ENCODE data around the gene FAM50B.

DNA sequence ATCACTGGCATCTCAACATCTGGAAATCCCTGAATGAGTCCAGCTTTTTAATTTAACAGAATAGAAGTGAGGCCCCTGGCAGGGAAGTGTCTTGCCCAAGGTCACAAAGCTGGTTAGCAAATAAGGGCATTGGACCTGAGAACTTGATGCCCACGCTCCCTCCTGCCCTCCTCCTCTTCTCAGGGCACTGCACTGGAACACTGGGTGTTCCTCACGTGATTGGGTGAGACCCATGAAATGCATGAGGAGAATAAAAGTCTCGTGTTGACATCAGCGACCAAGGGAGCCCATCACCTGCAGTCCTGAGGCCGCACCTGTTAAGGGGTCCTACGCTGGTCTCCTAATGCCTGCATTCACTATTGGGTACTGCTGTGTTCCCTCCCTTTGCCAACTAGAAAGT is 7.4 kb downstream of the FAM50B start:
- no peak for TF ChIP-seq ZNF24 (tag by site-specific recombination; IDR thresholded peaks at IDR 0.05)
- no peak for TF ChIP-seq YY1 (tag by site-specific recombination; IDR thresholded peaks at IDR 0.05)
- TF ChIP-seq, protein P1, sequence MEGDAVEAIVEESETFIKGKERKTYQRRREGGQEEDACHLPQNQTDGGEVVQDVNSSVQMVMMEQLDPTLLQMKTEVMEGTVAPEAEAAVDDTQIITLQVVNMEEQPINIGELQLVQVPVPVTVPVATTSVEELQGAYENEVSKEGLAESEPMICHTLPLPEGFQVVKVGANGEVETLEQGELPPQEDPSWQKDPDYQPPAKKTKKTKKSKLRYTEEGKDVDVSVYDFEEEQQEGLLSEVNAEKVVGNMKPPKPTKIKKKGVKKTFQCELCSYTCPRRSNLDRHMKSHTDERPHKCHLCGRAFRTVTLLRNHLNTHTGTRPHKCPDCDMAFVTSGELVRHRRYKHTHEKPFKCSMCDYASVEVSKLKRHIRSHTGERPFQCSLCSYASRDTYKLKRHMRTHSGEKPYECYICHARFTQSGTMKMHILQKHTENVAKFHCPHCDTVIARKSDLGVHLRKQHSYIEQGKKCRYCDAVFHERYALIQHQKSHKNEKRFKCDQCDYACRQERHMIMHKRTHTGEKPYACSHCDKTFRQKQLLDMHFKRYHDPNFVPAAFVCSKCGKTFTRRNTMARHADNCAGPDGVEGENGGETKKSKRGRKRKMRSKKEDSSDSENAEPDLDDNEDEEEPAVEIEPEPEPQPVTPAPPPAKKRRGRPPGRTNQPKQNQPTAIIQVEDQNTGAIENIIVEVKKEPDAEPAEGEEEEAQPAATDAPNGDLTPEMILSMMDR (tag by site-specific recombination; IDR thresholded peaks at IDR 0.05), result no peak
- TF ChIP-seq, protein P2, sequence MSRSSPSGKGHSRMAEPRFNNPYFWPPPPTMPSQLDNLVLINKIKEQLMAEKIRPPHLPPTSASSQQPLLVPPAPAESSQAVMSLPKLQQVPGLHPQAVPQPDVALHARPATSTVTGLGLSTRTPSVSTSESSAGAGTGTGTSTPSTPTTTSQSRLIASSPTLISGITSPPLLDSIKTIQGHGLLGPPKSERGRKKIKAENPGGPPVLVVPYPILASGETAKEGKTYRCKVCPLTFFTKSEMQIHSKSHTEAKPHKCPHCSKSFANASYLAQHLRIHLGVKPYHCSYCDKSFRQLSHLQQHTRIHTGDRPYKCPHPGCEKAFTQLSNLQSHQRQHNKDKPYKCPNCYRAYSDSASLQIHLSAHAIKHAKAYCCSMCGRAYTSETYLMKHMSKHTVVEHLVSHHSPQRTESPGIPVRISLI (tag by site-specific recombination; IDR thresholded peaks at IDR 0.05), result no peak
- no peak for TF ChIP-seq SETDB1 (IDR thresholded peaks at IDR 0.05; ENCODE audit: insufficient read length, low read length)
